ENCODE measurements around the gene CHP1. TPM values are rescaled to one million over a fixed set of nuclear protein-coding genes. Genes with fewer than 3 reads are reported as not detected.
A peak's percentile ranks its signal among the peaks of the same experiment; 100 is the strongest.
"Not testable (repeated sequence)": the region's sequence is repeated elsewhere in the genome, so short reads cannot be mapped to it uniquely, and the experiment has no call there.

Gene CHP1
- total RNA-seq, 4 donors from 2014 or later: 115 to 241 (median 160) TPM

- intact Hi-C loops (cut with DNase I): no loop called here
- no peak overlapping the region for H3K27ac ChIP-seq
- H3K27me3 ChIP-seq: peaks cover 0 to 19% (median 0%) of the 10 kb centered on the region in 4 donors
- WGBS, 2 donors: 71 to 85% methylated on average over 3 of the region's 3 CpGs
- no peaks in the 10 kb centered on the region for H3K4me1 ChIP-seq
- TF ChIP-seq POLR2A (IDR thresholded peaks at IDR 0.05): no peak
- TF ChIP-seq CTCF (IDR thresholded peaks at IDR 0.05): no peak
- no peaks in the 10 kb centered on the region for H3K36me3 ChIP-seq
- H3K4me3 ChIP-seq: no peak overlapping the region
- H3K9me3 ChIP-seq: no peaks in the 10 kb centered on the region
- no peak for DNase-seq
Observed at GRCh38 chr15:41219381-41219780, 11.7 kb upstream of the CHP1 start.

- Histone ChIP-seq H3K4me3 (peak overlapping the region; percentile 67 to 90 (median 78)), H3K27ac (peak overlapping the region; percentile 91 to 99 (median 96)), H3K4me1 (peaks cover 7 to 39% (median 11%) of the 10 kb centered on the region in 3 donors), H3K36me3 (no peaks in the 10 kb centered on the region), H3K9me3 (no peaks in the 10 kb centered on the region), H3K27me3 (no peaks in the 10 kb centered on the region)
- TF ChIP-seq CTCF (IDR thresholded peaks at IDR 0.05): no peak
- TF ChIP-seq POLR2A (IDR thresholded peaks at IDR 0.05): no peak
- intact Hi-C loops (cut with DNase I): no loop called here
- 32 to 36% methylated on average over 4 to 10 of the region's 10 CpGs for WGBS, 2 donors
- no peak for DNase-seq
Observed at GRCh38 chr15:41230345-41230649, 771 bp upstream of the CHP1 start.

- H3K36me3 ChIP-seq: no peaks in the 10 kb centered on the region
- intact Hi-C loops (cut with DNase I): no loop called here
- H3K4me3 ChIP-seq: peak overlapping the region; percentile 67 to 90 (median 78)
- peak; percentile 25 for DNase-seq
- H3K27me3 ChIP-seq: no peaks in the 10 kb centered on the region
- peak overlapping the region; percentile 91 to 99 (median 96) for H3K27ac ChIP-seq
- peaks cover 7 to 47% (median 11%) of the 10 kb centered on the region in 3 donors for H3K4me1 ChIP-seq
- no peaks in the 10 kb centered on the region for H3K9me3 ChIP-seq
- TF ChIP-seq POLR2A (IDR thresholded peaks at IDR 0.05) (no peak), CTCF (IDR thresholded peaks at IDR 0.05) (no peak)
- WGBS, 2 donors: 3 to 5% methylated on average over 18 to 19 of the region's 28 CpGs
Observed at GRCh38 chr15:41231422-41232226, 556 bp downstream of the CHP1 start.

- Histone ChIP-seq H3K27me3 (no peaks in the 10 kb centered on the region), H3K4me1 (peaks cover 7 to 47% (median 11%) of the 10 kb centered on the region in 3 donors), H3K27ac (peak overlapping the region in 1 of 4 donors; percentile 1), H3K9me3 (no peaks in the 10 kb centered on the region), H3K36me3 (peaks cover 0 to 3% (median 0%) of the 10 kb centered on the region in 3 donors), H3K4me3 (no peak overlapping the region)
- no peak for TF ChIP-seq POLR2A (IDR thresholded peaks at IDR 0.05)
- TF ChIP-seq CTCF (IDR thresholded peaks at IDR 0.05): no peak
- intact Hi-C loops (cut with DNase I): no loop called here
- 67% methylated on average over 1 of the region's 1 CpG for WGBS, 2 donors
- no peak for DNase-seq
Observed at GRCh38 chr15:41233367-41233771, 2.3 kb downstream of the CHP1 start.

GRCh38 chr15:41235228-41235627, 4.2 kb downstream of the CHP1 start:
- H3K27me3 ChIP-seq: not testable (repeated sequence)
- peaks cover 5 to 44% (median 11%) of the 10 kb centered on the region in 3 donors for H3K4me1 ChIP-seq

More at GRCh38 chr15:41235228-41235627, 4.2 kb downstream of the CHP1 start:
- H3K36me3 ChIP-seq; H3K9me3 ChIP-seq; H3K4me3 ChIP-seq; H3K27ac ChIP-seq; intact Hi-C loops (cut with DNase I); DNase-seq: not testable (repeated sequence)
- 88 to 94% methylated on average over 5 of the region's 5 CpGs for WGBS, 2 donors

All from esophagus squamous epithelium (tissue), 5 donors.